ENCODE results near the gene SIM1.

DNA sequence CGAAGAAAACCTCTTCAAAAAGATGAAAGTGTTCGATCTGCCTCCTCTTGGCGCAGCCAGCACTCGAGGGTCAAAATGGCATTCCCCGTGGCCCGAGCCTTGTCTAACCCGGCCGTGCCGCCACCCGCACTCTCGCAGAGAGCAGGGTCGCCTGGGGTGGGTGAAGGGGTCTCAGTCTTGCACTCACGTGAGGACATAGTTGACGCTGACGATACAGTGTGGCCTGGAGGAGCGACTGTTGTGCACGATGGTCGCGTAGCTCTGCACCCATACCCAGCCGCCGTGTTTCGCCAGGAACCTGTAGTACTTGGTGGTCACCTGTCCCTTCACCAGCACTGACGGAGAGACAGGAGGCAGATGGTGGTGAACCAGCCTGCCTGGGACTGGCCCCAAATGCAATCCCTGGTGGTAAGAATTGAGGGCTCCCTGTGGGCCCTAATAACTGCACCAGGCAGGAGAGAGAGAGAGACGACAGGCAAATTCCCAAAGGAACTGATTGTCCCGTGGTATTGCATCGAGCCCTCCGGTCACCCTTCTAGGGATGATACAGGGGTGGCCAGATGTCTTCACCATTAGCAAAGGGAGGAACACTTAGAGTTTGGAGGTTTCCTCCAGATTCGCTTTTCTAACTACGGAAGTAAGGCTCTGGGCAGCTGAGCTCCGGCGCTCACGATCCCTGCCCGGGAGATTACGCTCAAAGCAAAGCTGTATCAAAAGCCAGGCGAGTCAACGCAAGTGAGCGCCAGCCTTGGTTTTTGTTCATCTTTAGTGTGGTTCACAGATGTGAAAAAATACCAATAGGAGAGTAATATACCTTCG lies 17.4 kb downstream of the SIM1 start:
- TF ChIP-seq, protein P1, sequence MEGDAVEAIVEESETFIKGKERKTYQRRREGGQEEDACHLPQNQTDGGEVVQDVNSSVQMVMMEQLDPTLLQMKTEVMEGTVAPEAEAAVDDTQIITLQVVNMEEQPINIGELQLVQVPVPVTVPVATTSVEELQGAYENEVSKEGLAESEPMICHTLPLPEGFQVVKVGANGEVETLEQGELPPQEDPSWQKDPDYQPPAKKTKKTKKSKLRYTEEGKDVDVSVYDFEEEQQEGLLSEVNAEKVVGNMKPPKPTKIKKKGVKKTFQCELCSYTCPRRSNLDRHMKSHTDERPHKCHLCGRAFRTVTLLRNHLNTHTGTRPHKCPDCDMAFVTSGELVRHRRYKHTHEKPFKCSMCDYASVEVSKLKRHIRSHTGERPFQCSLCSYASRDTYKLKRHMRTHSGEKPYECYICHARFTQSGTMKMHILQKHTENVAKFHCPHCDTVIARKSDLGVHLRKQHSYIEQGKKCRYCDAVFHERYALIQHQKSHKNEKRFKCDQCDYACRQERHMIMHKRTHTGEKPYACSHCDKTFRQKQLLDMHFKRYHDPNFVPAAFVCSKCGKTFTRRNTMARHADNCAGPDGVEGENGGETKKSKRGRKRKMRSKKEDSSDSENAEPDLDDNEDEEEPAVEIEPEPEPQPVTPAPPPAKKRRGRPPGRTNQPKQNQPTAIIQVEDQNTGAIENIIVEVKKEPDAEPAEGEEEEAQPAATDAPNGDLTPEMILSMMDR (IDR thresholded peaks at IDR 0.05; ENCODE audit: low read length), result no peak
- no peak for TF ChIP-seq EZH2 (IDR thresholded peaks at IDR 0.05; ENCODE audit: borderline replicate concordance, low read length)

Measured in OCI-LY1 (cell line).